MM.1S (cell line): ENCODE results near the gene ZDHHC22.
"Not testable (repeated sequence)": the region's sequence is repeated elsewhere in the genome, so short reads cannot be mapped to it uniquely, and the experiment has no call there.

Experiments used
- DNase-seq: peaks from one replicate; pipeline ENCODE4 v3.0.0-alpha.2; 2015
- H2AFZ ChIP-seq: fragments of 300-600 bp; sonication (generic); 2 replicates; pipeline ENCODE4 v1.6.0; 2016; ENCODE audit warnings: antibody characterized with exemption, low read length
- H3F3A ChIP-seq: fragments of 300-600 bp; sonication (generic); 2 replicates; pipeline ENCODE4 v1.6.1; 2016; ENCODE audit warnings: mild to moderate bottlenecking, antibody characterized with exemption, low read length, moderate library complexity, mixed read lengths; ENCODE audit not compliant: insufficient read depth
- H3K27ac ChIP-seq: fragments of 300-600 bp; sonication (generic); 2 replicates; pipeline ENCODE4 v1.5.1; 2016; ENCODE audit warnings: mild to moderate bottlenecking, low read length
- H3K27me3 ChIP-seq: fragments of 300-600 bp; sonication (generic); replicated peaks from 2 replicates; pipeline ENCODE4 v1.6.0; 2016; ENCODE audit warnings: low read length; ENCODE audit not compliant: insufficient read depth
- H3K36me3 ChIP-seq: fragments of 300-600 bp; sonication (generic); replicated peaks from 2 replicates; pipeline ENCODE4 v1.6.1; 2016; ENCODE audit warnings: mild to moderate bottlenecking, low read length, mixed read lengths; ENCODE audit not compliant: insufficient read depth
- H3K4me1 ChIP-seq: fragments of 300-600 bp; sonication (generic); 2 replicates; pipeline ENCODE4 v1.6.1; 2016; ENCODE audit warnings: low read length, mixed read lengths
- H3K4me2 ChIP-seq: fragments of 300-600 bp; sonication (generic); 2 replicates; pipeline ENCODE4 v1.6.0; 2016; ENCODE audit warnings: low read depth, low read length
- H3K4me3 ChIP-seq: fragments of 300-600 bp; sonication (generic); 2 replicates; pipeline ENCODE4 v1.5.1; 2016; ENCODE audit warnings: low read length, mixed read lengths
- H3K79me2 ChIP-seq: fragments of 300-600 bp; sonication (generic); 2 replicates; pipeline ENCODE4 v1.6.1; 2016; ENCODE audit warnings: mixed run types, low read length, mixed read lengths
- H3K9ac ChIP-seq: fragments of 300-600 bp; sonication (generic); 2 replicates; pipeline ENCODE4 v1.6.1; 2016; ENCODE audit warnings: low read length, mixed read lengths
- H3K9me2 ChIP-seq: fragments of 300-600 bp; sonication (generic); replicated peaks from 2 replicates; pipeline ENCODE4 v1.6.1; 2016; ENCODE audit warnings: mild to moderate bottlenecking, low read length, mixed read lengths; ENCODE audit not compliant: insufficient read depth
- H3K9me3 ChIP-seq: fragments of 300-600 bp; sonication (generic); replicated peaks from 2 replicates; pipeline ENCODE4 v1.6.1; 2016; ENCODE audit warnings: mild to moderate bottlenecking, low read length, mixed read lengths; ENCODE audit not compliant: insufficient read depth
- H4K20me1 ChIP-seq: fragments of 300-600 bp; sonication (generic); 2 replicates; pipeline ENCODE4 v1.6.1; 2016; ENCODE audit warnings: mild to moderate bottlenecking, low read length, moderate library complexity, mixed read lengths; ENCODE audit not compliant: insufficient read depth
- CTCF ChIP-seq: fragments of 300-600 bp; sonication (generic); IDR thresholded peaks from 2 replicates; pipeline ENCODE4 v1.5.1; 2016; ENCODE audit warnings: antibody characterized with exemption, low read length, mixed read lengths
- EZH2 ChIP-seq: fragments of 300-600 bp; sonication (generic); optimal IDR thresholded peaks from 2 replicates; pipeline ENCODE3; 2017; ENCODE audit warnings: low read depth, mild to moderate bottlenecking, antibody characterized with exemption, low read length, mixed read lengths
- EZH2phosphoT487 ChIP-seq: fragments of 300-600 bp; sonication (generic); IDR thresholded peaks from 2 replicates; pipeline ENCODE4 v1.6.1; 2018; ENCODE audit warnings: antibody characterized with exemption, low read length

Gene ZDHHC22

GRCh38 chr14:77175843-77176242, 34.3 kb upstream of the ZDHHC22 start:
- Histone ChIP-seq H2AFZ (no peak overlapping the region), H3K27ac (no peak overlapping the region), H3K9me2 (no peaks in the 10 kb centered on the region), H3K4me2 (no peak overlapping the region), H3K4me1 (peaks cover 3% of the 10 kb centered on the region; the same call in 1 of the 2 replicates), H3K9me3 (no peaks in the 10 kb centered on the region), H3F3A (no peaks in the 10 kb centered on the region), H3K36me3 (no peaks in the 10 kb centered on the region), H3K4me3 (no peak overlapping the region), H3K79me2 (no peaks in the 10 kb centered on the region), H3K9ac (no peak overlapping the region), H3K27me3 (no peaks in the 10 kb centered on the region), H4K20me1 (no peaks in the 10 kb centered on the region)
- no peak for TF ChIP-seq EZH2
- no peak for DNase-seq

GRCh38 chr14:77173911-77174617, 32.5 kb upstream of the ZDHHC22 start:
- H3K4me3 ChIP-seq, H4K20me1 ChIP-seq, H3K9me3 ChIP-seq, H3F3A ChIP-seq, H3K36me3 ChIP-seq, H3K27me3 ChIP-seq, H2AFZ ChIP-seq, H3K27ac ChIP-seq, H3K9ac ChIP-seq, DNase-seq, H3K4me1 ChIP-seq, H3K4me2 ChIP-seq, H3K9me2 ChIP-seq, H3K79me2 ChIP-seq: not testable (repeated sequence)

DNA sequence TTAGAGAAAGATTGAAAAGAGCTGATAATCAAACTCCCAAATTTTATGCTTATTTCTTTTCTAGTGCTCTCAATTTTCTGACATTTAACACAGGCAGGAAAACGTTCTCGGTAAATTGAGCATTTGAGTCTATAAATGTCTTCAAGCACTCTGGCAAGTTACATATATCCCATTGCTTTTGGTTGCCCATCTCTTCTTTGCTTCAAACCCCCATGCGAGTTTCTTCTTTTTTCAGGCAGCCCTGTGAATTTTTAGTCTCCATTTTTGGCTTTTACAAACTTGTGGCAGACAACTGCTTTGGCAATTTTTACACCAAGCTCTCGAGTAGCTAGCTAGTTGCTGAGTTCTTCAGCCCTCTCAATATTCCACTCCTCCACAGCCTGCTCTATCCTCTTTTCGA, 31.3 kb upstream of the ZDHHC22 start:
- H3K4me3 ChIP-seq, result no peak overlapping the region
- no peaks in the 10 kb centered on the region for H3K36me3 ChIP-seq
- H3K9me2 ChIP-seq, result no peaks in the 10 kb centered on the region
- H3K4me2 ChIP-seq, result no peak overlapping the region
- no peak overlapping the region for H3K27ac ChIP-seq
- H3K79me2 ChIP-seq, result no peaks in the 10 kb centered on the region
- DNase-seq, result no peak
- H3K9ac ChIP-seq, result no peak overlapping the region
- H3F3A ChIP-seq, result no peaks in the 10 kb centered on the region
- no peaks in the 10 kb centered on the region for H4K20me1 ChIP-seq
- no peak overlapping the region for H2AFZ ChIP-seq
- H3K9me3 ChIP-seq, result no peaks in the 10 kb centered on the region
- TF ChIP-seq EZH2phosphoT487 (no peak), EZH2 (no peak), CTCF (no peak)
- H3K27me3 ChIP-seq, result no peaks in the 10 kb centered on the region
- H3K4me1 ChIP-seq, result no peaks in the 10 kb centered on the region

- Histone ChIP-seq H3K4me3 (no peak overlapping the region), H2AFZ (no peak overlapping the region), H3K36me3 (no peaks in the 10 kb centered on the region), H4K20me1 (no peaks in the 10 kb centered on the region), H3K79me2 (no peaks in the 10 kb centered on the region), H3K4me1 (no peaks in the 10 kb centered on the region), H3K9me2 (no peaks in the 10 kb centered on the region), H3F3A (no peaks in the 10 kb centered on the region), H3K27me3 (no peaks in the 10 kb centered on the region), H3K9me3 (no peaks in the 10 kb centered on the region), H3K9ac (no peak overlapping the region), H3K27ac (no peak overlapping the region), H3K4me2 (no peak overlapping the region)
- TF ChIP-seq EZH2phosphoT487, result no peak
- DNase-seq, result no peak
Observed at GRCh38 chr14:77170045-77170444, 28.5 kb upstream of the ZDHHC22 start.

- H3K27me3 ChIP-seq, result no peaks in the 10 kb centered on the region
- H3K4me3 ChIP-seq, result no peak overlapping the region
- no peak overlapping the region for H3K9ac ChIP-seq
- H3F3A ChIP-seq, result no peaks in the 10 kb centered on the region
- H3K9me3 ChIP-seq, result no peaks in the 10 kb centered on the region
- no peaks in the 10 kb centered on the region for H3K4me1 ChIP-seq
- no peak for TF ChIP-seq EZH2phosphoT487
- TF ChIP-seq EZH2, result no peak
- TF ChIP-seq CTCF, result no peak
- DNase-seq, result no peak
- H3K9me2 ChIP-seq, result no peaks in the 10 kb centered on the region
- no peaks in the 10 kb centered on the region for H3K79me2 ChIP-seq
- H3K27ac ChIP-seq, result no peak overlapping the region
- no peak overlapping the region for H3K4me2 ChIP-seq
- H4K20me1 ChIP-seq, result no peaks in the 10 kb centered on the region
- no peaks in the 10 kb centered on the region for H3K36me3 ChIP-seq
- no peak overlapping the region for H2AFZ ChIP-seq
Observed at GRCh38 chr14:77161011-77161410, 19.4 kb upstream of the ZDHHC22 start.
